ENCODE measurements around the gene LRRC8C.

DNA sequence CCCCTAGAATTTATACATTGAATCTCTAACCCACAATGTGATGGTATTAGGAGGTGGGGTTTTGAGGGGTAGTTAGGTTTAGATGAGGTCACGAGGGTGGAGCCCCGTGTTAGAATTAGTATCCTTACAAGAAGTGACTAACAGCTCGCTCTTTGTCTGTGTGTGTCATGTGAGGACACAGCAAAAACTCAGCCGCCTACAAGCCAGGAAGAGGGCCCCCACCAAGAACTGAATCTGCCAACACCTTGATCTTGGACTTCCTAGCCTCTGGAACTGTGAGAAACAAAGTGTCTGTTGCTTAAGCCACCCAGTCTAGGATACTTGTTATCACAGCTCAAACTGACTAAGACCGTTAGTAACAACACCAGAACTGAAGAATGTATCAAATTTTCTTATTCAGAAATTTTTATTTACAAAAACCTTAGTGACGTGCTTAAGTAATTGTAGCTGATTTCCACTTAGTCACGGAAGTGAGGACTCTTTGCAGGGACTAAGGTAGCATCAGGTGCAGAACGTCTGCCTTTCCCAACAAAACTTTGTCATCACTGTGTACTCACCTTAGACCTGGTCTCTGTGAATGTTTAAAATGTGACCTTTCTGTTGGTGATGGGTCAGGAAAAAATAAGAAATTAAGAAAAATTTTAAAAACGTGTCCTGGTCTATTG lies 24.5 kb upstream of the LRRC8C start:
- TF ChIP-seq, protein P1, sequence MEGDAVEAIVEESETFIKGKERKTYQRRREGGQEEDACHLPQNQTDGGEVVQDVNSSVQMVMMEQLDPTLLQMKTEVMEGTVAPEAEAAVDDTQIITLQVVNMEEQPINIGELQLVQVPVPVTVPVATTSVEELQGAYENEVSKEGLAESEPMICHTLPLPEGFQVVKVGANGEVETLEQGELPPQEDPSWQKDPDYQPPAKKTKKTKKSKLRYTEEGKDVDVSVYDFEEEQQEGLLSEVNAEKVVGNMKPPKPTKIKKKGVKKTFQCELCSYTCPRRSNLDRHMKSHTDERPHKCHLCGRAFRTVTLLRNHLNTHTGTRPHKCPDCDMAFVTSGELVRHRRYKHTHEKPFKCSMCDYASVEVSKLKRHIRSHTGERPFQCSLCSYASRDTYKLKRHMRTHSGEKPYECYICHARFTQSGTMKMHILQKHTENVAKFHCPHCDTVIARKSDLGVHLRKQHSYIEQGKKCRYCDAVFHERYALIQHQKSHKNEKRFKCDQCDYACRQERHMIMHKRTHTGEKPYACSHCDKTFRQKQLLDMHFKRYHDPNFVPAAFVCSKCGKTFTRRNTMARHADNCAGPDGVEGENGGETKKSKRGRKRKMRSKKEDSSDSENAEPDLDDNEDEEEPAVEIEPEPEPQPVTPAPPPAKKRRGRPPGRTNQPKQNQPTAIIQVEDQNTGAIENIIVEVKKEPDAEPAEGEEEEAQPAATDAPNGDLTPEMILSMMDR (IDR thresholded peaks at IDR 0.05): no peak
- TF ChIP-seq POLR2AphosphoS5 (IDR thresholded peaks at IDR 0.05) (no peak), POLR2A (IDR thresholded peaks at IDR 0.05) (no peak)

Data from sigmoid colon (tissue), 4 donors.